ENCODE results near the gene MLXIP.

MLXIP gene

GRCh38 chr12:122185079-122185478, 106.5 kb downstream of the MLXIP start:
- no peak for DNase-seq (ENCODE audit: low read depth in 2 of 2)

GRCh38 chr12:122185494-122186082, 107.0 kb downstream of the MLXIP start:
- DNase-seq (ENCODE audit: low read depth in 2 of 2), result no peak

- no peak for DNase-seq (ENCODE audit: low read depth in 2 of 2)
Measured at GRCh38 chr12:122187466-122187865, 108.9 kb downstream of the MLXIP start.

- no peak for DNase-seq (ENCODE audit: low read depth in 2 of 2)
Measured at GRCh38 chr12:122189626-122190475, 111.3 kb downstream of the MLXIP start.

- DNase-seq (ENCODE audit: low read depth in 2 of 2), result peak; percentile 58 to 72
Measured at GRCh38 chr12:122190842-122191668, 112.5 kb downstream of the MLXIP start.

- DNase-seq (ENCODE audit: low read depth in 2 of 2), result no peak
Measured at GRCh38 chr12:122192441-122192840, 113.9 kb downstream of the MLXIP start.

GRCh38 chr12:122194804-122195203, 116.2 kb downstream of the MLXIP start:
- no peak for DNase-seq (ENCODE audit: low read depth in 2 of 2)

GRCh38 chr12:122195405-122195804, 116.8 kb downstream of the MLXIP start:
- DNase-seq (ENCODE audit: low read depth in 2 of 2), result no peak

Data from stimulated activated CD8-positive, alpha-beta memory T cell treated with anti-CD3 and anti-CD28 coated beads, Interleukin-2, amount 100 ng/mL, for 48 hours (primary cell).